Liver (tissue), 3 donors: ENCODE measurements around the gene EVL.

Source experiments
- ATF3 ChIP-seq: IDR thresholded peaks from 2 replicates; pipeline ENCODE4 v1.6.1; 2016; ENCODE audit warnings: antibody characterized with exemption
- CTCF ChIP-seq: fragments of 150-350 bp; IDR thresholded peaks from 2 replicates; pipeline ENCODE4 v1.5.1; 2017; ENCODE audit warnings: improper control_type of control experiment, low read depth, low read length; ENCODE audit not compliant: missing input control
- EGR1 ChIP-seq, 2 donors: IDR thresholded peaks; 2 replicates each; pipeline ENCODE4 v1.6.1; 2016 to 2018; ENCODE audit warnings: antibody characterized with exemption in 2 of 2, low read depth in 2 of 2
- FOXA1 ChIP-seq: IDR thresholded peaks from 2 replicates; pipeline ENCODE4 v1.6.1; 2016; ENCODE audit warnings: antibody characterized with exemption
- FOXA2 ChIP-seq: IDR thresholded peaks from 2 replicates; pipeline ENCODE4 v1.6.1; 2016; ENCODE audit warnings: antibody characterized with exemption
- GABPA ChIP-seq, 2 donors: IDR thresholded peaks in 1 of 2; conservative IDR thresholded peaks in 1 of 2; 2 replicates each; pipeline ENCODE4 v1.6.1; 2016; ENCODE audit warnings: antibody characterized with exemption in 2 of 2, mild to moderate bottlenecking in 1 of 2, moderate library complexity in 1 of 2
- JUND ChIP-seq, 2 donors: IDR thresholded peaks; 2 replicates each; pipeline ENCODE4 v1.6.1; 2016; ENCODE audit warnings: antibody characterized with exemption in 2 of 2
- RAD21 ChIP-seq, 2 donors: IDR thresholded peaks; 2 replicates each; pipeline ENCODE4 v1.6.1; 2016; ENCODE audit warnings: antibody characterized with exemption in 2 of 2, mild to moderate bottlenecking in 2 of 2
- SP1 ChIP-seq: IDR thresholded peaks from 2 replicates; pipeline ENCODE4 v1.6.1; 2018; ENCODE audit warnings: antibody characterized with exemption, mild to moderate bottlenecking
- TAF1 ChIP-seq: conservative IDR thresholded peaks from 2 replicates; pipeline ENCODE4 v1.6.1; 2016; ENCODE audit warnings: antibody characterized with exemption, mild to moderate bottlenecking
- YY1 ChIP-seq: IDR thresholded peaks from 2 replicates; pipeline ENCODE4 v1.6.1; 2016; ENCODE audit warnings: antibody characterized with exemption, mild to moderate bottlenecking
- ZBTB33 ChIP-seq: IDR thresholded peaks from 2 replicates; pipeline ENCODE4 v1.6.1; 2016; ENCODE audit warnings: antibody characterized with exemption
- TF ChIP-seq, protein P1 (sequence below): IDR thresholded peaks from 2 replicates; pipeline ENCODE4 v1.6.1; 2016; ENCODE audit warnings: antibody characterized with exemption
- TF ChIP-seq, protein P2 (sequence below): IDR thresholded peaks from 2 replicates; pipeline ENCODE4 v1.6.1; 2016; ENCODE audit warnings: antibody characterized with exemption, mild to moderate bottlenecking
- donor health status: healthy.
- donor health status: healthy.

DNA sequence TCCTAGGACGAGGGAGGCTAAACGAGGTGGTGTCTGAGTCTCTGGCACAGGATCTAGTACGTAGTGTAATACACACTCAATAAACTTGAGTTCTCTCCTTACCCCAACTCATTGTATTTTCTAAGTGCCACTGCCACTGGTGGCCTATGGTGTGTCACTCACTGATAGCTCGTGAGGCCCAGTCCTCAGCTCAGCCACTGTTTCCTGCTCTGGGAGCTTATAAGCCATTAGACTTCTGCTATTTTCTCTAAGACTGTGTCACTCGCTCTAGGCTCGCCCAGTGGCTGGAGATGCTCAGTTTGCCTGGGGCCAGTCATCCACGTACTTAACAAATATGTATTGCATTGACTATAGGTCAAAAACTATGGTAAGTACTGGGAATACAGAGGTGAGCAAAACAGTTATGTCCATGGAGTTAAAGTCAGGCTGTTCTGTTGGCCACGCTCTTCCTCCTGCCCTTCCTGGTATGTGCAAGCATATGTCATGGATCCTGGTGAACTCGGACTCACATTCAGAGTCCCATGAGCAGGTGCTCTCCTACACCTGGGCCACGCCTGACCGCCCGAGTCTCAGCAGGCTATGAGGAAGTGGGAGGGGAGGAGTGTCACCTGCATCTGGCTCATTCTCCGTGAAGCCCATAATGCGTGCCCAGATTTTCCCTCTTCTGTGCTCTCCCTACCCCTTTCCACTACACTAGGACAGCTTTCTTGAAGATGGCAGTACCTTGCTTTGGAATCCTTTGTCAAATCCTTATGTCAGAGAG, 52.6 kb downstream of the EVL start:
- TF ChIP-seq CTCF (no peak), ZBTB33 (no peak), JUND (IDR thresholded peaks at IDR 0.05) (no peak), GABPA (IDR thresholded peaks at IDR 0.05 in 1 of 2, conservative IDR thresholded peaks at IDR 0.05 in 1 of 2) (no peak), ATF3 (no peak), FOXA2 (no peak), YY1 (no peak), SP1 (no peak), EGR1 (IDR thresholded peaks at IDR 0.05; ENCODE audit: low read depth in 2 of 2) (no peak), FOXA1 (no peak), TAF1 (no peak), RAD21 (IDR thresholded peaks at IDR 0.05) (no peak)
- TF ChIP-seq, protein P1, sequence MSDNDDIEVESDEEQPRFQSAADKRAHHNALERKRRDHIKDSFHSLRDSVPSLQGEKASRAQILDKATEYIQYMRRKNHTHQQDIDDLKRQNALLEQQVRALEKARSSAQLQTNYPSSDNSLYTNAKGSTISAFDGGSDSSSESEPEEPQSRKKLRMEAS = no peak
- TF ChIP-seq, protein P2, sequence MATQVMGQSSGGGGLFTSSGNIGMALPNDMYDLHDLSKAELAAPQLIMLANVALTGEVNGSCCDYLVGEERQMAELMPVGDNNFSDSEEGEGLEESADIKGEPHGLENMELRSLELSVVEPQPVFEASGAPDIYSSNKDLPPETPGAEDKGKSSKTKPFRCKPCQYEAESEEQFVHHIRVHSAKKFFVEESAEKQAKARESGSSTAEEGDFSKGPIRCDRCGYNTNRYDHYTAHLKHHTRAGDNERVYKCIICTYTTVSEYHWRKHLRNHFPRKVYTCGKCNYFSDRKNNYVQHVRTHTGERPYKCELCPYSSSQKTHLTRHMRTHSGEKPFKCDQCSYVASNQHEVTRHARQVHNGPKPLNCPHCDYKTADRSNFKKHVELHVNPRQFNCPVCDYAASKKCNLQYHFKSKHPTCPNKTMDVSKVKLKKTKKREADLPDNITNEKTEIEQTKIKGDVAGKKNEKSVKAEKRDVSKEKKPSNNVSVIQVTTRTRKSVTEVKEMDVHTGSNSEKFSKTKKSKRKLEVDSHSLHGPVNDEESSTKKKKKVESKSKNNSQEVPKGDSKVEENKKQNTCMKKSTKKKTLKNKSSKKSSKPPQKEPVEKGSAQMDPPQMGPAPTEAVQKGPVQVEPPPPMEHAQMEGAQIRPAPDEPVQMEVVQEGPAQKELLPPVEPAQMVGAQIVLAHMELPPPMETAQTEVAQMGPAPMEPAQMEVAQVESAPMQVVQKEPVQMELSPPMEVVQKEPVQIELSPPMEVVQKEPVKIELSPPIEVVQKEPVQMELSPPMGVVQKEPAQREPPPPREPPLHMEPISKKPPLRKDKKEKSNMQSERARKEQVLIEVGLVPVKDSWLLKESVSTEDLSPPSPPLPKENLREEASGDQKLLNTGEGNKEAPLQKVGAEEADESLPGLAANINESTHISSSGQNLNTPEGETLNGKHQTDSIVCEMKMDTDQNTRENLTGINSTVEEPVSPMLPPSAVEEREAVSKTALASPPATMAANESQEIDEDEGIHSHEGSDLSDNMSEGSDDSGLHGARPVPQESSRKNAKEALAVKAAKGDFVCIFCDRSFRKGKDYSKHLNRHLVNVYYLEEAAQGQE = no peak
